DMS53 treated with DMSO at 0.1 percent for 48 hours (cell line): ENCODE data around the gene MRPL55.
"Not testable (repeated sequence)": the region's sequence is repeated elsewhere in the genome, so short reads cannot be mapped to it uniquely, and the experiment has no call there.

Experiments used
- DNase-seq: peaks from one replicate; lab custom pipeline; 2025; ENCODE audit not compliant: unreplicated experiment; lab: John Stamatoyannopoulos, UW

Gene MRPL55

DNA sequence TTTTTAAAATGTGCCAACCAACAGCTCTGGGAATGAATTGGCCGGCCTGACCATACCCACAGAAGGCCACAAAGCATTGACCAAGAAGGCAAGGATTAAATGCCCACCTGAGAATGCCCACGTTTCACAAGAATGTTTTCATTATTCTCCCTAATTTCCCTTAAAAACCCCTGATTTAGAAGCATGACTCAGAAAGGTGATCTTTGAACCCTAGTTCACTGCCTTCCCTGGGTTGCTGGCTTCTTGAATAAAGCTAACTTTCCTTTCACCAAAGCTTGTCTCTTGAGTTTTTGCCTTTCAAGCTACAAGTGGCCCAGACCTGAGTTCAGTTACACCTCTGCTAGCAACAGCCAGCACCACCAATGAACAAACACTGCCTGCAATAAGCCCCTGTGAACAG, 14.4 kb upstream of the MRPL55 start:
- DNase-seq = no peak

GRCh38 chr1:228122921-228123441, 13.9 kb upstream of the MRPL55 start:
- DNase-seq = no peak

GRCh38 chr1:228120857-228121489, 11.9 kb upstream of the MRPL55 start:
- no peak for DNase-seq

GRCh38 chr1:228120351-228120750, 11.3 kb upstream of the MRPL55 start:
- no peak for DNase-seq

DNA sequence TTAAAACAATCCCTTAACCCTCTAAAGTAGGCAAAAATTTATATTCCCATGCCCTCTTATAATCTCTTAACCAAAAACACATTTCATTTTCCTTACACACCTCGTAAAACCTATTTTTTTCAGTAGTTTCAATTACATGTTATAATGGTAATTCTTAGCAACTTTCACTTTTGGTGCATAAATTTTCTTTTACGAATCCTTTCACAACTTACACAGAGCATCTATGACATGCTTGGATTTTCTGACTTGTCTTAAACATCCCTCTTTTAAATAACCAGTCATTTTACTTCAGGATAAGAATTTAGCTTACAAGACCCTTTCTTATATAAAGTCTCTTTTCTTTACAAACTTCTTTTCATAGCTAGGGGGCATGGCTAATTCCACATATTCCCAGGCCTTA, 8.9 kb upstream of the MRPL55 start:
- DNase-seq = no peak

- no peak for DNase-seq
These were observed 8.2 kb upstream of the MRPL55 start for GRCh38 chr1:228117335-228117734.

DNA sequence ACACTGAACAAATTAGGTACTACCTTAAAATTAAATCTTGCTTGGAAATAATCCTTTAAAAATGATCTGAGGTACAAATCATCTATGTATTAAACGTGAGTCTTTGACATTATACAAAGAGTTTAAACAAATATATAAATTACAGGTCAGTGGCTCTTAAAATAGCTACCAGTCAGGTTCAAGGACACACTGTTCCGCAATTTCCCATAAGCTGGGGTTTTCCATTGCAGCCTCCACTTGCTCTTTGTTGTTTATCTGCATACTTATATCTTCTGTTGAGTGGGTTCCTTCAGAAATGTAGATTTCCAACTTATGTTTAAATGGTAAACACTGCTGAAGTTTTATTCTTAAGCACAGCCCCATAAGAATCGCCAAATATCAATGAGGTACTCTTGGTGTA, 5.7 kb upstream of the MRPL55 start:
- no peak for DNase-seq

- no peak for DNase-seq
These were observed 3.5 kb upstream of the MRPL55 start for GRCh38 chr1:228112617-228113016.

GRCh38 chr1:228112167-228112566, 3.1 kb upstream of the MRPL55 start:
- DNase-seq = no peak

GRCh38 chr1:228111315-228111714, 2.2 kb upstream of the MRPL55 start:
- DNase-seq = not testable (repeated sequence)

DNA sequence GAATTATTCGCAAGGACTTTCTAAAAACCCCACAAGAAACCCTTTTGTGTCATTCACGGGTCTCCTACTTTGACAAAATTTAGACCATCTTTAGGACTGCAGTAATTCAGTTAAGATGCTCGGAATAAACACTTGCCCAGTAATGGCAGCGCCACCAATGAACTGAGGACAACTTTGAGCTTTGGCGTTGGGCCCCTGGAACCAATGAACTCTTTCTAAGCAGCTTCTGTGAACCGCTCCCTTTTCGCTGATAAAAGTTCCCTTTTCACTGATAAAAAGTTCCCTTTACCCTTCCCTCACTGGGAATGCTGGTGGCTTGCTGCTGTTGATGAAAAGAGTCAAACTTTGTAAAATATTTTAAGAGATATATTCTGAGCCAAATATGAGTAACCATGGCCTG, 1.5 kb upstream of the MRPL55 start:
- no peak for DNase-seq

DNA sequence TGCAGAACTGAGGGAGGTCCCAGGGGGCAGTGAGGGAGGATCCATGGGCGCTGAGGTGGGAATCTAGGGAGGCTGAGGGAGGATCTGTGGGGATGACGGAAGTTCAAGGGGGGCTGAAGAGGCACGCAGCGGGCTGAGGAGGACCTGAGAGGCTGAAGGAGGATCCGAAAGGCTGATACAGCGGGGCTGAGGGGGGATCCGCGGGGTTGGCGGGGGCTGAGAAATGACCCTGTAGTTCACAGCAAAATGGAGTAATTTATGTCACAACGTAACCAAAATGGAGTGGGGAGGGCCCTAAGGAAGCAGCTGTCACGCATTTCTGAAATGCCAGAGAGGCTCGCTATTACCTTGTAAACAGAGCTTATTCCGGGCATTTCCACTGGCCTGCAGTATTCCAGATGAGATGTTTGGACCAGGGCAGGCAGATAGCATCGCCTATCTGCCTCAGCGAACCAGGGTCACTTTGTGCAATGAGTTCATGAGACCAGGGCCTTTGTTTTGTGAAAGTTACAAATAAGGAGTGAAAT, 926 bp upstream of the MRPL55 start:
- DNase-seq = peak; percentile 8

DNA sequence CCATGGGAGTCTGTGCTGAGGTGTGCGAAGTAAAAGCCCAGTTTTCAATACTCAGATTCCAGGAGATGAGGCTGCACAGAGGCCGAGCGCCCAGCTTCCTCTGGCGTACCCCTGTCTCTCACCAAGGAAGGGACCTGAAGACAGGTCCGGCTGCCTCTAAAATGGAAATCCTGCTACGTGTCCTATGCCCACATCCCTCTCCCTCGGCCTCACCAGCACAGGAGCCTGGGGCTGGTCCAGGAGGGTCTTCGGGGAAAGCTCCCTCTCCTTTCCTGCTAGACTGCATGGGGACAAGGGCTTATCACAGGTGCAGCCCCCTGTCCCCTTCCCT, 392 bp downstream of the MRPL55 start:
- DNase-seq = no peak

GRCh38 chr1:228108055-228108690, 926 bp downstream of the MRPL55 start:
- DNase-seq = no peak

DNA sequence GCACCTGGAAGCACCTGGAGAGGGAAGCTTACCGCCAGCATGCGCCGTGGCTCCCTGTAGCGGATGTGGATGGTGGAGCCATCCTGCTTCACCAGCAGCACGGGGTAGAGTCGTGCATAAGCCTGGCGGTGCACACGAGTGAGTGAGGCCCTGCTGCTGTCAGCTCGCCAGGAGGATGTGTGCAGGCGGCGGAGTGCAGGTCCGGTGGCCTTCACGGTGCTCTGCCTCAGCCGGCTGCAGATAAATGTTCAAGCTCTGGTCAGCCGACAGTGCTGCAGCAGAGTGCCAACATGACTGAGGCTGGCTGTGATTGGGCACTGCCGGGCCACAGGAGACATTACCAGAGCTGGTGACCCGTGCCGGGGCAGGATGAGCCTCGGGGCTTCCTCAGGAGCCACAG, 1.5 kb downstream of the MRPL55 start:
- no peak for DNase-seq

- DNase-seq = no peak
These were observed 2.4 kb downstream of the MRPL55 start for GRCh38 chr1:228106800-228107054.

DNA sequence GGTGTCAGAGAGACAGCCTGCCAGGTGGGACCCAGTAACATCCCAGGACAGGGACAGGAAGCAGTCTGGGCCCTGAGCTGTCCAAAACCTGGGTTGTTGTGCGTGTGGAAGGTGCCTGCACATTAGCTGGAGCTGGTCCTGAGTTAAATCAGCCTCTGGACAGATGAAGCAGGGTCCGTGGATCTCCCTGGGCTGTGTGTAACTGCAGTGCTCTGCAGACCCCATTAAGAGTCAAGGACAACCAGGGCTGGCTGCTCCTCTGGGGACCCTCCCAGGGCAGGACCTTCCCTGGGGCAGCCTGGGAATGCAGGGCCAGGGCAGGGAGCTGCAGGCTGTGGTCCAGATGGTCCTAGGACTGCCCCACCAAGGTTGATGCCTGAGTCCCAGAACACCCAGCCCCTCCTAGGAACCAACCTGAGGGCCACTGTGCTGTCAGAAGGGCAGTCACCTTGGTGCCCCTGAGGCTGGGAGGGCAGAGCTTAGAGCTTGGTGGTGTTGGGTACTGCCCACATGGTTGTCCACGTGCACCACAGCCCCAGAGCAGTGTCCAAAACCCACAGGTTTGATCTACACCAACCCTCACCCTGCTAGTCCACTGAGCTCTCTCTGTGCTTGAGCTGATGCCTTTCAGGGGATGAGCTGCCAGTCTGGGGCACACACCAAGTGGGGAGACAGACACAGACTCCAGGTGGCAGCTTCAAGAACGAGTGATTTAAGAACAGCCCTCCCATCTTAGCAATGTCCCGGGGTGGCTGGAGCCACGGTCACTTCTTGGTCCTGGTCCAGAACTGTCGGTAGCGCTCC, 2.9 kb downstream of the MRPL55 start:
- DNase-seq = no peak

DNA sequence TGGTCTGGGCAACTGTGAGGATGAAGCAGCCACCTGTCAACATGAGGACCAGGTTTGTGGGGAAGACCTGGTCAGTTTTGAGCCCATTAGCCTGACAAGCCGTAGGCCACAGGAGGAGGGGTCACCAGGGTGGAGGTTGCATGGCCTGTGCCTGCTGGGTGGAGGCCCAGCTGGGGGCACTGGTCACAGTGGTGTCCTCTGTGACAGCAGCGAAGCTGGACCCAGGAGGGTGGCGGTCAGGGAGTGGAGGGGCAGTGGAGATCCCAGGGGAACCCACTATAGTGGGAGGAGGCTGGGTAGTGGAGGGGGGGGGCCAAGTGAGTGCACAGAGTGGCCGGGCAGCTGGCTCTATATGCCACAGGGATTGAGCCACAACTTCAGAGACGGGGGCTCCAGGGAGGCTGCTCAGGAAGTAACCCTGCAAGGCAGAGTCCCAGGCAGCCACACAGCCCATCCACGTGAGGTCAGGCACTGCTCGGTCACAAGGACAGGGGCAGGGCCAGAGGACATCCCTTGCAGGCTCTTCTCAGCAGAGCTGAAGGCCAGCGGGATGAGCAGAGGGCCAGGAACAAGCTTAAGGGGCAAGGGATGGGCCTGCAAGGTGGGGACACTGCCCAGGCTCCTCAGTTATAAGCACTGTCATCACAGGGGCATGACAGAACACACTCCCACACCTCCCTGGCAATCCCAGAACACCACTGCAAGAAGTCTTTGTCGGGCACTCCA, 3.7 kb downstream of the MRPL55 start:
- no peak for DNase-seq

DNA sequence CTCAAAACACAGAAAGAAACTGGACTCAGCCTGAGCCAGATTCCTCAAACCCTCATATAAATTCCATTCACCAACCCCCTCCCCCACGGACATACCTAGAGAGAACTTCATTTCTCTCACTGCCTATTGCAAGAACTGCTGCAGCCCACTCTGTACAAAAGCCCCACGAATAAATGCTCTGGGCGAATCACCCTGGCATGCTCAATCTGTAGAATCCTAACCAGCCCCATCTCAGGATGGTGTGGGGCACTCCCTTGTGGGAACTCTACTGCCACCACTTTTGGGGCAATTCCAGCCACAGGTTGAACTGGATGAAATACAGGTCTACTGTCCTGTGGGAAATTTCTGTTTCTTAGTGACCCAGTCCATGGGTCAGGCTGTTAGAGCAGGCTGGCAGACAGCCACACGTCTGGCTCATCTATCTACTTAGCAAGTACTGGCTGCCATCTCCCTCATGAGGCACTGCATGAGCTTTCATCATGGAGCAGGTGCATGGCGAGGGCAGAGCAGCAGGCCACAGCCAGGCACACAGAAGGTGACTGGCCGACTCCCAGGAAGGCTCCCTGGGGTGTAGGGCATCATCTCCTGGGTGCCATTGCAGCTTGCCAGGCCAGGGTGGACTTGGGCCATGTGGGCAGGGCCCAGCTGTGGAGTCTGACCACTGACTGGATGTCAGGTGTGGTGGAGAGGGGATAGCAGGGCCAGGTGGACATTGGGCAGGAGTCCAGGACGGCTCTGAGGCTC, 4.4 kb downstream of the MRPL55 start:
- no peak for DNase-seq

DNA sequence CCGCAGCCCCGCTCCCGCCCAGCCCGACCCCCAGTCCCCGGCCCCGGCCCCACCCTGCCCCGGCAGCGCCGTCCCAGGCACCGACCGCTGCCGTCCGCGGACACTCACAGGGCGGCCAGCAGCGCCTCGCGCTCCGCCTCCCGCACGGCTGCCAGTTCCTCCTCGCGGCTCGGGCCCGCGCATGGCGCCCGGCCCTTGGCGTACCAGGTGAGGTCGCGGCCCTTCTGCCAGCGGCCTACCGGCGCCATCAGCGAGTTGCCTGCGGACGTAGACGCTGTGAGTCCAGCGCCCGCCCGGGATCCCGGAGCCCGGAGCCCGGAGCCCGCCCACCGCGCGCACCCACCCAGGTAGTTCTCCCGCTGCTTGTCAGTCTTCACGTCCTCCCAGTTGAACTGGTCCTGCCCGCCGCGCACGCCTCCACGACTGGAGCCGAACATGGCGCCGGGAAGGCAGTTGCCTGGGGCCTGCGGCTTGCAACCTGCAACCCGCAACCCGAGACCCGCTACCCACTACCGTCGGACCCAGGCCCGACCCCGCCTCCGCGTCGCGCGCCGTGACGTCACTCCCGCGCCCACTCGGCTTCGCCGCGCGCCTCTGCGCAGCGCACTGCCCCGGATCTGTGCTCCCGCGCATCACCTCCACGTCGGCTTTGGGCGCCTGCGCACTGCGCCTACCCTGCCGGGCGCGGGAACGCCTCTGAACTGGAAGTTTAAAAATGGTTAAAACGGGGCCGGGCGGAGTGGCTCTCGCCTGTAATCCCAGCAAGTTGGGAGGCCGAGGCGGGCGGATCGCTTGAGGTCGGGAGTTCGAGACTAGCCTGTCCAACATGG, 6.1 kb downstream of the MRPL55 start, which contains the start of gene C1orf35:
Gene C1orf35, minus strand, starts transcription at position 535 of the 830 bp plus-strand sequence. Its CDS starts 98 bp downstream, at position 437.
- DNase-seq = peak; percentile 83
